HepG2 (cell line): ENCODE results near the gene TSGA10IP. TPM values are rescaled to one million over a fixed set of nuclear protein-coding genes. Genes with fewer than 3 reads are reported as not detected.

Source experiments
- ARID4A ChIP-seq: sonication (generic); formaldehyde crosslinking; IDR thresholded peaks from 2 replicates; pipeline ENCODE4 v1.5.0; 2020; ENCODE audit warnings: mild to moderate bottlenecking, missing genetic modification reagents, borderline replicate concordance
- ELK4 ChIP-seq: sonication (generic); formaldehyde crosslinking; IDR thresholded peaks from 2 replicates; pipeline ENCODE4 v1.9.0; 2021; ENCODE audit warnings: missing genetic modification reagents, borderline replicate concordance
- HMGA1 ChIP-seq: sonication (generic); formaldehyde crosslinking; conservative IDR thresholded peaks from 2 replicates; pipeline ENCODE4 v1.4.0; 2020; ENCODE audit warnings: missing genetic modification reagents
- KLF11 ChIP-seq: IDR thresholded peaks from 2 replicates; pipeline ENCODE4 v1.6.1; 2016; ENCODE audit warnings: missing compliant biosample characterization
- MAF1 ChIP-seq: sonication (generic); formaldehyde crosslinking; IDR thresholded peaks from 2 replicates; pipeline ENCODE4 v1.5.0; 2020; ENCODE audit warnings: missing genetic modification reagents, borderline replicate concordance
- NBN ChIP-seq: fragments of 450-650 bp; conservative IDR thresholded peaks from 2 replicates; pipeline ENCODE4 v1.6.1; 2017
- NONO ChIP-seq, 2 experiments: fragments of 450-650 bp in 1 of 2; sonication (generic) in 1 of 2; formaldehyde crosslinking in 1 of 2; IDR thresholded peaks in 1 of 2; conservative IDR thresholded peaks in 1 of 2; 2 replicates each; pipeline versions ENCODE4 v1.6.1 to v1.8.0; 2017 to 2022; ENCODE audit warnings: mild to moderate bottlenecking in 1 of 2, missing genetic modification reagents in 1 of 2, moderate library complexity in 1 of 2
- NR2F2 ChIP-seq: IDR thresholded peaks from 2 replicates; pipeline ENCODE4 v1.6.1; 2012; ENCODE audit warnings: low read depth, inconsistent platforms, borderline replicate concordance
- NR2F6 ChIP-seq, 2 experiments: IDR thresholded peaks; 2 replicates each; pipeline ENCODE4 v1.6.1; 2016; ENCODE audit warnings: antibody characterized with exemption in 1 of 2, mild to moderate bottlenecking in 1 of 2
- REPIN1 ChIP-seq: sonication (generic); formaldehyde crosslinking; IDR thresholded peaks from 2 replicates; pipeline ENCODE4 v1.8.0; 2022; ENCODE audit warnings: missing genetic modification reagents, low read depth, mild to moderate bottlenecking, borderline replicate concordance
- RXRB ChIP-seq: IDR thresholded peaks from 2 replicates; pipeline ENCODE4 v1.6.1; 2016; ENCODE audit warnings: borderline replicate concordance, missing genetic modification reagents, missing compliant biosample characterization
- SOX6 ChIP-seq, 2 experiments: fragments of 450-650 bp in 1 of 2; sonication (generic) in 1 of 2; formaldehyde crosslinking in 1 of 2; IDR thresholded peaks; 2 replicates each; pipeline versions ENCODE4 v1.4.0 to v1.6.1; 2017 to 2020; ENCODE audit warnings: antibody characterized with exemption in 1 of 2, mild to moderate bottlenecking in 1 of 2, missing genetic modification reagents in 1 of 2
- SRY ChIP-seq: sonication (generic); formaldehyde crosslinking; IDR thresholded peaks from 2 replicates; pipeline ENCODE4 v1.8.0; 2022; ENCODE audit warnings: mild to moderate bottlenecking, missing genetic modification reagents
- TOPORS ChIP-seq: sonication (generic); formaldehyde crosslinking; IDR thresholded peaks from 2 replicates; pipeline ENCODE4 v1.8.0; 2023; ENCODE audit warnings: mild to moderate bottlenecking, missing genetic modification reagents
- USF2 ChIP-seq, 2 experiments: sonication (generic) in 1 of 2; formaldehyde crosslinking in 1 of 2; IDR thresholded peaks; 2 replicates each; pipeline versions ENCODE4 v1.5.1 to v1.6.1; 2011 to 2020; ENCODE audit warnings: borderline replicate concordance in 1 of 2, low read depth in 1 of 2, low read length in 1 of 2, mild to moderate bottlenecking in 1 of 2, missing genetic modification reagents in 1 of 2, moderate library complexity in 1 of 2
- ZFX ChIP-seq: sonication (generic); formaldehyde crosslinking; IDR thresholded peaks from 2 replicates; pipeline ENCODE4 v1.4.0; 2020; ENCODE audit warnings: mild to moderate bottlenecking, low read depth, missing genetic modification reagents, moderate library complexity
- ZNF121 ChIP-seq: sonication (generic); formaldehyde crosslinking; IDR thresholded peaks from 2 replicates; pipeline ENCODE4 v1.5.0; 2020; ENCODE audit warnings: mild to moderate bottlenecking, missing genetic modification reagents
- ZNF34 ChIP-seq: sonication (generic); formaldehyde crosslinking; IDR thresholded peaks from 2 replicates; pipeline ENCODE4 v1.4.0; 2020; ENCODE audit warnings: mild to moderate bottlenecking, missing genetic modification reagents, borderline replicate concordance
- ZNF563 ChIP-seq: sonication (generic); formaldehyde crosslinking; IDR thresholded peaks from 2 replicates; pipeline ENCODE4 v1.8.0; 2022; ENCODE audit warnings: mild to moderate bottlenecking, moderate library complexity, missing genetic modification reagents
- ZNF580 ChIP-seq: IDR thresholded peaks from 2 replicates; pipeline ENCODE4 v1.6.1; 2016; ENCODE audit warnings: low read depth, borderline replicate concordance
- polyA plus RNA-seq, 8 experiments: library from polyadenylated mRNA; depleted of rRNA in 3 of 8; stranded (reverse) in 7 of 8; unstranded in 1 of 8; fragments of >200 nt; fragmentation: Illumina TruSeq in 4 of 8; extraction: Trizol in 4 of 8; gene quantifications; 2 replicates each; pipeline versions ENCODE4 v1.2.1 to v1.2.3, GENCODE V29; 2011 to 2016; ENCODE audit warnings: low read depth in 4 of 8, missing spikeins in 1 of 8, mixed read lengths in 1 of 8; ENCODE audit not compliant: insufficient read depth in 1 of 8
- total RNA-seq, 5 experiments: library from RNA; depleted of rRNA; stranded (reverse); fragments of >200 nt; fragmentation: Illumina TruSeq; extraction: Trizol; gene quantifications; 2 replicates each; pipeline ENCODE4 v1.2.3, GENCODE V29; 2016; ENCODE audit warnings: low read depth in 1 of 5

TSGA10IP gene
- total and polyA plus RNA-seq, 2 of the 13 experiments (the other 11 are each of a cell fraction or from before 2014, with no cell fraction given), result not detected

GRCh38 chr11:65952052-65952521 is 6.8 kb downstream of the TSGA10IP start (continued):
- no peak for TF ChIP-seq USF2 (IDR thresholded peaks at IDR 0.05; ENCODE audit: low read depth, low read length)
- no peak for TF ChIP-seq USF2 (CRISPR knock-in tag; IDR thresholded peaks at IDR 0.05; ENCODE audit: borderline replicate concordance)
- 0 out of 2 replicates have a peak, but pooled peaks have one; percentile 64 for TF ChIP-seq ZNF580 (CRISPR knock-in tag)
- TF ChIP-seq SRY (CRISPR knock-in tag), result no peak
- TF ChIP-seq NR2F2, result no peak
- TF ChIP-seq ZNF563 (CRISPR knock-in tag), result no peak
- TF ChIP-seq ZNF121 (CRISPR knock-in tag), result no peak
- TF ChIP-seq ZNF34 (CRISPR knock-in tag), result no peak
- TF ChIP-seq NBN, result no peak
- no peak for TF ChIP-seq TOPORS
- TF ChIP-seq REPIN1, result no peak
- no peak for TF ChIP-seq HMGA1 (CRISPR knock-in tag)
- TF ChIP-seq NONO (IDR thresholded peaks at IDR 0.05), result no peak
- TF ChIP-seq NONO (CRISPR knock-in tag; conservative IDR thresholded peaks at IDR 0.05), result no peak
- no peak for TF ChIP-seq KLF11 (CRISPR knock-in tag)
- no peak for TF ChIP-seq ELK4 (CRISPR knock-in tag)
- TF ChIP-seq ZFX, result no peak; the same call in 1 of the 2 replicates
- peak; percentile 31; the same call in 1 of the 2 replicates for TF ChIP-seq RXRB (CRISPR knock-in tag)
- TF ChIP-seq SOX6 (IDR thresholded peaks at IDR 0.05), result no peak
- peak; percentile 82 for TF ChIP-seq SOX6 (CRISPR knock-in tag; IDR thresholded peaks at IDR 0.05)
- TF ChIP-seq ARID4A (CRISPR knock-in tag), result peak; percentile 47; the same call in 1 of the 2 replicates
- no peak for TF ChIP-seq NR2F6 (IDR thresholded peaks at IDR 0.05)
- no peak for TF ChIP-seq NR2F6 (CRISPR knock-in tag; IDR thresholded peaks at IDR 0.05)
- no peak for TF ChIP-seq MAF1 (CRISPR knock-in tag)
